K562 (cell line): ENCODE results near the gene NDUFAF4. TPM values are rescaled to one million over a fixed set of nuclear protein-coding genes. Genes with fewer than 3 reads are reported as not detected.
A peak's percentile ranks its signal among the peaks of the same experiment; 100 is the strongest.

ENCODE experiments used
- GATAD2B ChIP-seq: fragments of 450-650 bp; IDR thresholded peaks from 2 replicates; pipeline ENCODE4 v1.6.1; 2017; ENCODE audit warnings: mild to moderate bottlenecking, borderline replicate concordance
- RAD21 ChIP-seq, 2 experiments: fragments of 250-450 bp in 1 of 2; fragments of 450-650 bp in 1 of 2; sonication (Bioruptor Pico) in 1 of 2; formaldehyde crosslinking in 1 of 2; IDR thresholded peaks in 1 of 2; conservative IDR thresholded peaks in 1 of 2; 2 replicates each; pipeline versions ENCODE4 v1.4.0 to v1.8.0; 2020 to 2022; ENCODE audit warnings: mild to moderate bottlenecking in 2 of 2, moderate library complexity in 1 of 2
- TAF9B ChIP-seq: fragments of 450-650 bp; IDR thresholded peaks from 2 replicates; pipeline ENCODE4 v1.6.1; 2018; ENCODE audit warnings: mild to moderate bottlenecking; ENCODE audit not compliant: partially characterized antibody
- ZFX ChIP-seq: sonication (generic); formaldehyde crosslinking; IDR thresholded peaks from 2 replicates; pipeline ENCODE4 v1.8.0; 2022; ENCODE audit warnings: mild to moderate bottlenecking, missing genetic modification reagents, moderate library complexity
- ZNF445 ChIP-seq: fragments of 250-450 bp; sonication (Bioruptor Pico); IDR thresholded peaks from 2 replicates; pipeline ENCODE4 v1.4.0; 2020; ENCODE audit warnings: low read depth, mild to moderate bottlenecking, moderate library complexity
- polyA plus RNA-seq, 8 experiments: library from polyadenylated mRNA; depleted of rRNA in 4 of 8; stranded (reverse) in 5 of 8; unstranded in 3 of 8; fragments of >200 nt; fragmentation: Nextera tagmentation in 2 of 8; fragmentation: Illumina TruSeq in 1 of 8; extraction: Ambion mirVana in 2 of 8; extraction: Trizol in 1 of 8; gene quantifications; 2 replicates each; pipeline versions ENCODE4 v1.2.1 to v1.2.3, GENCODE V29; 2011 to 2014; ENCODE audit warnings: inconsistent platforms in 1 of 8, missing spikeins in 1 of 8
- total RNA-seq, 7 experiments: library from RNA; depleted of rRNA in 6 of 7; stranded (reverse); fragments of >200 nt in 6 of 7; fragmentation: Illumina TruSeq in 2 of 7; extraction: Trizol in 2 of 7; gene quantifications; 2 replicates each; pipeline versions ENCODE4 v1.2.1 to v1.2.3, GENCODE V29; 2011 to 2021; ENCODE audit warnings: low replicate concordance in 1 of 7
- TF ChIP-seq, protein P1 (sequence below), 3 experiments: IDR thresholded peaks in 2 of 3; conservative IDR thresholded peaks in 1 of 3; 2 replicates each; pipeline ENCODE4 v1.5.1; 2011 to 2012; ENCODE audit warnings: low read length in 3 of 3, mild to moderate bottlenecking in 3 of 3, control low read depth in 2 of 3, improper control_type of control experiment in 1 of 3, inconsistent platforms in 1 of 3, low read depth in 1 of 3, mixed read lengths in 1 of 3, moderate library complexity in 1 of 3; ENCODE audit not compliant: insufficient read depth in 2 of 3
- TF ChIP-seq, protein P2 (sequence below): fragments of 250-450 bp; sonication (Bioruptor Pico); IDR thresholded peaks from 2 replicates; pipeline ENCODE4 v1.5.0; 2020; ENCODE audit warnings: mild to moderate bottlenecking
- TF ChIP-seq, protein P3 (sequence below): fragments of 450-650 bp; formaldehyde crosslinking; IDR thresholded peaks from 2 replicates; pipeline ENCODE4 v1.4.0; 2020; ENCODE audit warnings: mild to moderate bottlenecking, moderate library complexity

Gene NDUFAF4
- total and polyA plus RNA-seq, 9 of the 15 experiments (the other 6 are each of a cell fraction or from before 2014, with no cell fraction given), result 45.0 to 418 (median 136) TPM

DNA sequence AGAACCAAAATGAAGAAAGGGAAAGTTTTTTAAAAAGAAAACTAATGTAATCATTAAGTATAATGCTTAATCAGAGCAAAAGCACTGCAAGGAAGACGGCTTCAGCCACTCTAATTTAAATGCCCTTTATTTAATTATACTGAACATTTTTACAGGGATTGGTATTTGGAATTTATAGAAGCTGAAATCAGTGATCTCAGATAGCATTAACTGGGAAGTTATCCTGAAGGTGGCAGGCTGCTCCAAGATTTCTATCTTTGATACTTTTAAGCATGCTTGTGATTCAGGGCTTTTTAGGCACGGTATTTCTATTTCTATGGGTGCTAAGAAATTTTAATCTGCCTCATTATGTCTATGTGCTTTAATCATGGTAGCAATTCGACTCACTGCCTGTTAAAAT is 1.3 kb upstream of the NDUFAF4 start (continued):
- no peak for TF ChIP-seq TAF9B
- TF ChIP-seq RAD21 (CRISPR knock-in tag; conservative IDR thresholded peaks at IDR 0.05 in 1 of 2, IDR thresholded peaks at IDR 0.05 in 1 of 2), result peak; percentile 87 to 90
- TF ChIP-seq, protein P1, sequence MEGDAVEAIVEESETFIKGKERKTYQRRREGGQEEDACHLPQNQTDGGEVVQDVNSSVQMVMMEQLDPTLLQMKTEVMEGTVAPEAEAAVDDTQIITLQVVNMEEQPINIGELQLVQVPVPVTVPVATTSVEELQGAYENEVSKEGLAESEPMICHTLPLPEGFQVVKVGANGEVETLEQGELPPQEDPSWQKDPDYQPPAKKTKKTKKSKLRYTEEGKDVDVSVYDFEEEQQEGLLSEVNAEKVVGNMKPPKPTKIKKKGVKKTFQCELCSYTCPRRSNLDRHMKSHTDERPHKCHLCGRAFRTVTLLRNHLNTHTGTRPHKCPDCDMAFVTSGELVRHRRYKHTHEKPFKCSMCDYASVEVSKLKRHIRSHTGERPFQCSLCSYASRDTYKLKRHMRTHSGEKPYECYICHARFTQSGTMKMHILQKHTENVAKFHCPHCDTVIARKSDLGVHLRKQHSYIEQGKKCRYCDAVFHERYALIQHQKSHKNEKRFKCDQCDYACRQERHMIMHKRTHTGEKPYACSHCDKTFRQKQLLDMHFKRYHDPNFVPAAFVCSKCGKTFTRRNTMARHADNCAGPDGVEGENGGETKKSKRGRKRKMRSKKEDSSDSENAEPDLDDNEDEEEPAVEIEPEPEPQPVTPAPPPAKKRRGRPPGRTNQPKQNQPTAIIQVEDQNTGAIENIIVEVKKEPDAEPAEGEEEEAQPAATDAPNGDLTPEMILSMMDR (IDR thresholded peaks at IDR 0.05 in 2 of 3, conservative IDR thresholded peaks at IDR 0.05 in 1 of 3; ENCODE audit: insufficient read depth in 2 of 3, low read depth in 1 of 3, low read length in 3 of 3), result peak in 1 of 3 experiments; percentile 55; a peak in 3 of 6 replicates
- TF ChIP-seq ZNF445 (CRISPR knock-in tag), result no peak
- 0 out of 2 replicates have a peak, but pooled peaks have one; percentile 57 for TF ChIP-seq GATAD2B
- TF ChIP-seq, protein P2, sequence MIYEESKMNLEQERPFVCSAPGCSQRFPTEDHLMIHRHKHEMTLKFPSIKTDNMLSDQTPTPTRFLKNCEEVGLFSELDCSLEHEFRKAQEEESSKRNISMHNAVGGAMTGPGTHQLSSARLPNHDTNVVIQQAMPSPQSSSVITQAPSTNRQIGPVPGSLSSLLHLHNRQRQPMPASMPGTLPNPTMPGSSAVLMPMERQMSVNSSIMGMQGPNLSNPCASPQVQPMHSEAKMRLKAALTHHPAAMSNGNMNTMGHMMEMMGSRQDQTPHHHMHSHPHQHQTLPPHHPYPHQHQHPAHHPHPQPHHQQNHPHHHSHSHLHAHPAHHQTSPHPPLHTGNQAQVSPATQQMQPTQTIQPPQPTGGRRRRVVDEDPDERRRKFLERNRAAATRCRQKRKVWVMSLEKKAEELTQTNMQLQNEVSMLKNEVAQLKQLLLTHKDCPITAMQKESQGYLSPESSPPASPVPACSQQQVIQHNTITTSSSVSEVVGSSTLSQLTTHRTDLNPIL (CRISPR knock-in tag), result no peak
- TF ChIP-seq, protein P3, sequence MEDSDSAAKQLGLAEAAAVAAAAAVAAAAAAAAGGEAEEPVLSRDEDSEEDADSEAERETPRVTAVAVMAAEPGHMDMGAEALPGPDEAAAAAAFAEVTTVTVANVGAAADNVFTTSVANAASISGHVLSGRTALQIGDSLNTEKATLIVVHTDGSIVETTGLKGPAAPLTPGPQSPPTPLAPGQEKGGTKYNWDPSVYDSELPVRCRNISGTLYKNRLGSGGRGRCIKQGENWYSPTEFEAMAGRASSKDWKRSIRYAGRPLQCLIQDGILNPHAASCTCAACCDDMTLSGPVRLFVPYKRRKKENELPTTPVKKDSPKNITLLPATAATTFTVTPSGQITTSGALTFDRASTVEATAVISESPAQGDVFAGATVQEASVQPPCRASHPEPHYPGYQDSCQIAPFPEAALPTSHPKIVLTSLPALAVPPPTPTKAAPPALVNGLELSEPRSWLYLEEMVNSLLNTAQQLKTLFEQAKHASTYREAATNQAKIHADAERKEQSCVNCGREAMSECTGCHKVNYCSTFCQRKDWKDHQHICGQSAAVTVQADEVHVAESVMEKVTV (CRISPR knock-in tag), result peak; percentile 46; the same call in 1 of the 2 replicates
- TF ChIP-seq ZFX (CRISPR knock-in tag), result no peak
- TF ChIP-seq, all 486 proteins: peak for 5
